ENCODE results near the gene SMG6. TPM values are rescaled to one million over a fixed set of nuclear protein-coding genes. Genes with fewer than 3 reads are reported as not detected.
A peak's percentile ranks its signal among the peaks of the same experiment; 100 is the strongest.

The SMG6 gene
- total and polyA plus RNA-seq, 8 donors, result 17.0 to 102 (median 24.4) TPM

DNA sequence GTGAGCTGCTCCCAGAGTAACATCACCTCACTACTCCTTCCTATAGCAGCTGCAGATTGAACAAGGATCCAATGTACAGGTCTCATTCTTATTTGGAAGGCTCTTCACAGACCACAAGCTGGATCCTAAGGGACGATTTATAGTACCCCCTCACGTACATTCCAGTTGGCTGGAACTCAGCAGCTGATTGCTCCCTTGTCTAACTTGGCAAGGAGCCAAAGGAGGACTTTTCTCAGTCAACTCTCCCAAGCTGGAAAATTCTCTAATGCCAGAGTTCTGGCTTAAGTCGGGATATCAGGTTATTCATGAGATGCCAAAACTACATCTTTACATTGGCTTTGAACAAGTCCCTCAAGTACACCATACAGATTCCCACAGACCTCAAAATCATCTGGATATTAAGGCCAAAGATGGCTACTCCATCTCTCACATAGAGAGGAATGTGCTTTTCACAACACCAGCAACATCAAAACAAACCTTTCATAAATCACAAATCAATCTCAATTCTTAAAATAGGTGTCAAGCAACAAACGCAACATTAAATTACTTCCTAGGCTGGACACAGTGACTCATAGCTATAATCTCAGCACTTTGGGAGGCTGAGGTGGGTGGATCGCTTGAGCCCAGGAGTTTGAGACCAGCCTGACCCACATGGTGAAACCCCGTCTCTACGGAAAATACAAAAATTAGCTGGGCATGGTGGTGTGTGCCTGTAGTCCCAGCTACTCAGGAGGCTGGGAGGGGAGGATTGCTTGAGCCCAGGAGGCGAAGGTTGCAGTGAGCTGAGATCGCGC is 39.3 kb downstream of the SMG6 start:
- no peaks in the 10 kb centered on the region for H3K27me3 ChIP-seq
- TF ChIP-seq, protein P1, sequence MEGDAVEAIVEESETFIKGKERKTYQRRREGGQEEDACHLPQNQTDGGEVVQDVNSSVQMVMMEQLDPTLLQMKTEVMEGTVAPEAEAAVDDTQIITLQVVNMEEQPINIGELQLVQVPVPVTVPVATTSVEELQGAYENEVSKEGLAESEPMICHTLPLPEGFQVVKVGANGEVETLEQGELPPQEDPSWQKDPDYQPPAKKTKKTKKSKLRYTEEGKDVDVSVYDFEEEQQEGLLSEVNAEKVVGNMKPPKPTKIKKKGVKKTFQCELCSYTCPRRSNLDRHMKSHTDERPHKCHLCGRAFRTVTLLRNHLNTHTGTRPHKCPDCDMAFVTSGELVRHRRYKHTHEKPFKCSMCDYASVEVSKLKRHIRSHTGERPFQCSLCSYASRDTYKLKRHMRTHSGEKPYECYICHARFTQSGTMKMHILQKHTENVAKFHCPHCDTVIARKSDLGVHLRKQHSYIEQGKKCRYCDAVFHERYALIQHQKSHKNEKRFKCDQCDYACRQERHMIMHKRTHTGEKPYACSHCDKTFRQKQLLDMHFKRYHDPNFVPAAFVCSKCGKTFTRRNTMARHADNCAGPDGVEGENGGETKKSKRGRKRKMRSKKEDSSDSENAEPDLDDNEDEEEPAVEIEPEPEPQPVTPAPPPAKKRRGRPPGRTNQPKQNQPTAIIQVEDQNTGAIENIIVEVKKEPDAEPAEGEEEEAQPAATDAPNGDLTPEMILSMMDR (IDR thresholded peaks at IDR 0.05), result no peak
- TF ChIP-seq EP300 (IDR thresholded peaks at IDR 0.05), result no peak
- TF ChIP-seq POLR2AphosphoS5 (IDR thresholded peaks at IDR 0.05), result no peak
- no peak for TF ChIP-seq POLR2A (IDR thresholded peaks at IDR 0.05)
- intact Hi-C loops (cut with DNase I; ENCODE audit: low total_unique reads), result no loop called here
- H3K9me3 ChIP-seq, result no peaks in the 10 kb centered on the region
- peaks cover 0 to 36% (median 12%) of the 10 kb centered on the region in 4 donors for H3K36me3 ChIP-seq
- DNase-seq, result peak in 1 of 2 donors; percentile 50
- H3K4me3 ChIP-seq, result no peak overlapping the region
- H3K27ac ChIP-seq, result peak overlapping the region; percentile 22 to 75 (median 58)
- WGBS, 5 donors, result 70 to 79% (median 76%) methylated on average over 10 of the region's 10 CpGs
- H3K4me1 ChIP-seq, result peaks cover 0 to 55% (median 35%) of the 10 kb centered on the region in 4 donors

DNA sequence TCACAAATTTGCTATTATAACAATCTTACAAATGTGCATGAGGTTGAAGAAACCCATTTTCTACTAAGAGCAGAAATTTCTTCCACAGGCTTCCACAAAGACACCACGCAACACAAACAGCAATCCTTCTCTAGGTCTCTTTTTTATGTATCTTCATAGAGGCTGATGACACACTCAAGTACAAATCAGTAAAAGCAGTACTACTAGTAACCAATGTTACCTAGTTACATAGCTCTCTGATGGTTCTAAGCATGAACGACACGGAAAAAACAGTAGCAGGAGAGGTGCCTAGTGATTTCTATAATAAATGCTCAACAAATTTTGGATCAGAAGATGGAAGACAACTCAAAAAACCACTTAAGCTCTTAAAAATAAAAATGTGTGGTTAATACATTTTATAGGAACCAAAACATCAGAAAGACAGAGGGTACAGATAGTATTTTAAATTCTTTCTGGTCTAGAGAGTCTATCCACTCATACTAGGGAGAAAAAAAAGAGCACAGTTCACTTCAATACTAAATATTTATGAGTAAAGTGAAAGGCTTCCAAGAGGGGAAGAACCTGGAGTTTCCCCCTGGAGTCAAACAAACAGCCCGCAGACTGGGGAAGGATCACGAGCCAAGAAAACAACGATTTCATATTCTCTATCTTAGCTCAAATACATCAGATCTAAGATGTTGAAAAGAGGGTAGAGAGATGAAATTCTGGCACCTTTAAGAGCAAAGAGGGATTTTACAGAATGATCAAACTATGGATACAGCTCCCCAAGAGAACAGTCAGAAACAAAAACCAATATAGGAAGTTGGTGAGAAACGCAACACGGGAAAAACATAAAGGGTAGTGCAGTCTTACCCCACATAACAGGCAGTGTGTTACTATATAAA is 40.2 kb downstream of the SMG6 start:
- no peaks in the 10 kb centered on the region for H3K27me3 ChIP-seq
- H3K9me3 ChIP-seq, result no peaks in the 10 kb centered on the region
- intact Hi-C loops (cut with DNase I; ENCODE audit: low total_unique reads), result no loop called here
- H3K27ac ChIP-seq, result peak overlapping the region in 4 of 5 donors; percentile 22 to 75 (median 66)
- peak in 1 of 2 donors; percentile 35 for DNase-seq
- H3K4me3 ChIP-seq, result no peak overlapping the region
- peaks cover 0 to 30% (median 10%) of the 10 kb centered on the region in 4 donors for H3K36me3 ChIP-seq
- peaks cover 0 to 55% (median 36%) of the 10 kb centered on the region in 4 donors for H3K4me1 ChIP-seq
- WGBS, 5 donors, result 53 to 73% (median 65%) methylated on average over 8 of the region's 8 CpGs
- TF ChIP-seq POLR2AphosphoS5 (IDR thresholded peaks at IDR 0.05) (no peak), POLR2A (IDR thresholded peaks at IDR 0.05) (no peak), EP300 (IDR thresholded peaks at IDR 0.05) (no peak)
- TF ChIP-seq, protein P1 (IDR thresholded peaks at IDR 0.05), result no peak

DNA sequence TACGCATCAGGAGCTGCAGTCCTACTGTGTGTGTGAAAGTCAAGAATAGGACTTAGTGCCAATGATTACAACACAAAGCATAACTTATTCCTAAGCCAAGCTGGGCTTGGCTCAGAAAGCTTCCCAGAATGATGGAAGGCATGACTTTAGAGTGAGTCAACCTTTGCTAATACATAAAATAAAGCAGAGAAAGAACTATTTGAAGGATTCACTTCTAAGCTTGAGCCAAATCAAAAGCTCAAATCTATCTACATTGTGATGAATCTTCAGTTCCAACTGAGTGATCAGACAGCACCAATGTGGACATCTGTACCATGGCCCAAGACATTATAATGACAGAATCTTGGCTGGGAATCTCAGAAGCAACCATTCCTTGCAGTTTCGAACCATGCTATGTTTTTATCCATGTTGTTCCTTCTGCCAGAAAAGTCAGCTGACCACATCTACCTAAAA is 41.4 kb downstream of the SMG6 start:
- Histone ChIP-seq H3K27me3 (no peaks in the 10 kb centered on the region), H3K9me3 (no peaks in the 10 kb centered on the region), H3K4me3 (no peak overlapping the region), H3K36me3 (peaks cover 0 to 25% (median 6%) of the 10 kb centered on the region in 4 donors), H3K4me1 (peaks cover 0 to 55% (median 36%) of the 10 kb centered on the region in 4 donors), H3K27ac (peak overlapping the region in 4 of 5 donors; percentile 22 to 75 (median 66))
- DNase-seq, result no peak
- TF ChIP-seq POLR2AphosphoS5 (IDR thresholded peaks at IDR 0.05), result peak in 1 of 3 donors; percentile 51
- TF ChIP-seq, protein P1 (IDR thresholded peaks at IDR 0.05), result no peak
- 58 to 89% (median 84%) methylated on average over 2 of the region's 2 CpGs for WGBS, 5 donors
- intact Hi-C loops (cut with DNase I; ENCODE audit: low total_unique reads), result no loop called here
